Endodermal cell (in vitro differentiated cells): Measurements from ENCODE around the gene SPTBN2. TPM values are rescaled to one million over a fixed set of nuclear protein-coding genes. Genes with fewer than 3 reads are reported as not detected.

Experiments used
- DNase-seq: peaks from one replicate; pipeline ENCODE4 v3.0.0-alpha.2; 2017
- H3K27ac ChIP-seq: 2 replicates; pipeline ENCODE4 v1.5.1; 2013; ENCODE audit warnings: mild to moderate bottlenecking, low read depth, low read length, moderate library complexity
- H3K27me3 ChIP-seq: 2 replicates; pipeline ENCODE4 v1.6.1; 2013; ENCODE audit warnings: mild to moderate bottlenecking, low read length, moderate library complexity; ENCODE audit not compliant: insufficient read depth, control insufficient read depth, poor library complexity, severe bottlenecking
- H3K36me3 ChIP-seq: 2 replicates; pipeline ENCODE4 v1.7.0; 2013; ENCODE audit warnings: mild to moderate bottlenecking, low read length, moderate library complexity; ENCODE audit not compliant: control insufficient read depth, insufficient read depth
- H3K4me1 ChIP-seq: one replicate; pipeline ENCODE4 v1.7.0; 2013; ENCODE audit warnings: low read length; ENCODE audit not compliant: control insufficient read depth, insufficient read depth
- H3K4me3 ChIP-seq: 2 replicates; pipeline ENCODE4 v1.5.1; 2013; ENCODE audit warnings: mild to moderate bottlenecking, low read length, moderate library complexity
- H3K9ac ChIP-seq: 2 replicates; pipeline ENCODE4 v1.6.1; 2013; ENCODE audit warnings: mild to moderate bottlenecking, low read length, moderate library complexity; ENCODE audit not compliant: poor library complexity, severe bottlenecking; ENCODE audit errors: extremely low read depth
- H3K9me3 ChIP-seq: 2 replicates; pipeline ENCODE4 v1.6.1; 2013; ENCODE audit warnings: mild to moderate bottlenecking, low read length, moderate library complexity; ENCODE audit not compliant: control insufficient read depth
- H3K27ac Mint-ChIP-seq: 2 replicates; pipeline ENCODE4 v1.8.0; 2020; ENCODE audit warnings: mixed read lengths
- H3K27me3 Mint-ChIP-seq: 2 replicates; pipeline ENCODE4 v1.8.0; 2021; ENCODE audit warnings: mild to moderate bottlenecking, mixed read lengths; ENCODE audit not compliant: insufficient read depth
- H3K36me3 Mint-ChIP-seq: 2 replicates; pipeline ENCODE4 v1.8.0; 2020; ENCODE audit warnings: low read depth, mixed read lengths
- H3K4me1 Mint-ChIP-seq: 2 replicates; pipeline ENCODE4 v1.8.0; 2020; ENCODE audit warnings: mixed read lengths
- H3K4me3 Mint-ChIP-seq: 2 replicates; pipeline ENCODE4 v1.8.0; 2020; ENCODE audit warnings: mild to moderate bottlenecking, moderate library complexity, mixed read lengths
- H3K9me3 Mint-ChIP-seq: 2 replicates; pipeline ENCODE4 v1.8.0; 2020; ENCODE audit warnings: mild to moderate bottlenecking, mixed read lengths
- CTCF ChIP-seq: fragments of 200-600 bp; sonication (generic); conservative IDR thresholded peaks from 2 replicates; pipeline ENCODE4 v1.5.0; 2021; ENCODE audit warnings: antibody characterized with exemption, mild to moderate bottlenecking
- WGBS, 2 experiments: methylation state at CpG; one replicate each; pipeline versions ENCODE4 v1.1.5 to v1.1.7; 2013; ENCODE audit warnings: missing lambda C conversion rate in 2 of 2, mixed read lengths in 1 of 2; ENCODE audit not compliant: insufficient coverage in 1 of 2, insufficient read length in 1 of 2; 5-methylcytosine and 5-hydroxymethylcytosine counted together
- total RNA-seq, 2 donors: library from RNA; stranded (reverse); fragmentation: NEBNext Ultra II Directional in 1 of 2; extraction: Animal tissue kit (Norgen Biotek cat#: 25700) in 1 of 2; gene quantifications; 2 replicates in 1 of 2; 3 replicates in 1 of 2; pipeline ENCODE4 v1.2.1, GENCODE V29; 2021

The SPTBN2 gene
- total RNA-seq, 2 donors from 2014 or later: 36.0 to 46.0 TPM

DNA sequence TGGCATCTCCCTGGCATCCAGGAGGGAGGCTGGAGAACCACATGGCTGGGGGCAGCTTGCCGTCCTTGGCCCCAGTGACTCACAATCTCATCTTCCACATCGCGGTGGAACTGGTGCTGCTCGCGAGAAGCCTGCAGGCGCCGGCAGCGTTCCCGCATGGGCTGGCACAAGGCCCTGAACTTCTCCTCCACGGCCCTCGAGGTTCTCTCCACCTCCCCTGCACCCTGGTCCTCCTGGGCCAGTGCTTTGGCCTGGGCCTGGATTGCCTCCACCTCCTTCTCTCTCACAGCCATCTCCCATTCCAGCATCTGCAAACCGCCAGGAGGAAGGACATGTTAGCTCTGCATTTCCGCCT is 35.0 kb downstream of the SPTBN2 start:
- no peak for DNase-seq
- Histone ChIP-seq H3K27me3 (no peaks in the 10 kb centered on the region), H3K4me3 (no peak overlapping the region), H3K4me1 (no peaks in the 10 kb centered on the region), H3K27ac (no peak overlapping the region), H3K9ac (no peak overlapping the region), H3K9me3 (no peaks in the 10 kb centered on the region), H3K36me3 (peaks cover 52% of the 10 kb centered on the region)
- Mint-ChIP-seq H3K27ac (no peak overlapping the region), H3K4me1 (no peaks in the 10 kb centered on the region), H3K27me3 (no peaks in the 10 kb centered on the region), H3K9me3 (no peaks in the 10 kb centered on the region), H3K4me3 (no peak overlapping the region), H3K36me3 (peaks cover 22% of the 10 kb centered on the region)
- no peak for TF ChIP-seq CTCF
- WGBS, 2 experiments: 94 to 100% methylated on average over 2 to 13 of the region's 13 CpGs

DNA sequence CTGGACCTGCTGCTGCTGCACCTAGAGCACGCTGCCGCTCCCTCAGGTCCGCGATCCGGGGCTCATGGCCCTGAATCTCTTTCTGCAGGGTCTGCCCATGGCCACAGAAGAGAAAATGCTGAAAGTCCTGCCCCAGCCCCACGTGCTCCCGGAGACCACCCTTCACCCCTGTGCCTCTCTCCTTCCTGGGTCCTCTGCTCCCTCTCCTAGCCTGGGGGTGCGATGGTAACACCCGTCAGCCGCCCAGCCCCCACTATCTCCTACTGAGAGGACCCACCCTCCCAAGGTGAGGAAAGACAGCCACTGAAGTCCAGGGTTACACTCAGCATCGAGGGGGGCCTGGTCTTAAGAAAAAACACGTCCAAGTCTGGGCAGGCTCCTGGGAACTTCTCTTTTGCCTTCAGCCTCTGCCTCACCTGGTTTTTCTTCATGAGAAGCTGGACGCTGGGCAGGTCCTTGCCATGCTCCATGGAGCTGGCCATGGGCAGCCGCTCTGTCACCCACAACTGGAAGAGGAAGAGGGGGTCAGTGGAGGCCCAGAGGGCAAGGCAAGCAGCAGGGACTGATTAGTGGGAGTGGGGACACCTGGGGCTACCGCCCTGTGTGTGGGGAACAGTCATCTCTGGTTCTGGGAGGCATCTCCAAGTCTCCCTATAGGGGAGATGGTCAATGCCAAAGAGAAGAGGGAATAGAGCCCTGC is 35.5 kb downstream of the SPTBN2 start:
- H3K27me3 Mint-ChIP-seq: no peaks in the 10 kb centered on the region
- H3K36me3 ChIP-seq: peaks cover 53% of the 10 kb centered on the region

GRCh38 chr11:66692871-66693331 is 36.1 kb downstream of the SPTBN2 start:
- no peaks in the 10 kb centered on the region for H3K4me1 Mint-ChIP-seq
- H3K9me3 Mint-ChIP-seq: no peaks in the 10 kb centered on the region
- TF ChIP-seq CTCF: no peak
- H3K27ac Mint-ChIP-seq: no peak overlapping the region
- Histone ChIP-seq H3K9me3 (no peaks in the 10 kb centered on the region), H3K9ac (no peak overlapping the region), H3K27ac (no peak overlapping the region), H3K27me3 (no peaks in the 10 kb centered on the region), H3K4me1 (no peaks in the 10 kb centered on the region), H3K4me3 (no peak overlapping the region), H3K36me3 (peaks cover 53% of the 10 kb centered on the region)
- no peak for DNase-seq
- H3K36me3 Mint-ChIP-seq: peaks cover 13% of the 10 kb centered on the region
- H3K4me3 Mint-ChIP-seq: no peak overlapping the region
- H3K27me3 Mint-ChIP-seq: no peaks in the 10 kb centered on the region
- 96 to 97% methylated on average over 16 to 20 of the region's 20 CpGs for WGBS, 2 experiments

More for the DNA sequence above, 35.5 kb downstream of the SPTBN2 start:
- no peak overlapping the region for H3K9ac ChIP-seq
- Mint-ChIP-seq H3K36me3 (peaks cover 19% of the 10 kb centered on the region), H3K4me3 (no peak overlapping the region), H3K27ac (no peak overlapping the region), H3K9me3 (no peaks in the 10 kb centered on the region), H3K4me1 (no peaks in the 10 kb centered on the region)
- WGBS, 2 experiments: 92 to 98% methylated on average over 10 to 15 of the region's 15 CpGs
- H3K4me3 ChIP-seq: no peak overlapping the region
- H3K27ac ChIP-seq: no peak overlapping the region
- no peak for DNase-seq
- TF ChIP-seq CTCF: no peak
- no peaks in the 10 kb centered on the region for H3K27me3 ChIP-seq
- no peaks in the 10 kb centered on the region for H3K9me3 ChIP-seq
- no peaks in the 10 kb centered on the region for H3K4me1 ChIP-seq
